Endodermal cell (in vitro differentiated cells): ENCODE results near the gene NEDD8. TPM values are rescaled to one million over a fixed set of nuclear protein-coding genes. Genes with fewer than 3 reads are reported as not detected.

ENCODE experiments used
- DNase-seq: peaks from one replicate; pipeline ENCODE4 v3.0.0-alpha.2; 2017
- H3K27ac ChIP-seq: 2 replicates; pipeline ENCODE4 v1.5.1; 2013; ENCODE audit warnings: mild to moderate bottlenecking, low read depth, low read length, moderate library complexity
- H3K27me3 ChIP-seq: 2 replicates; pipeline ENCODE4 v1.6.1; 2013; ENCODE audit warnings: mild to moderate bottlenecking, low read length, moderate library complexity; ENCODE audit not compliant: insufficient read depth, control insufficient read depth, poor library complexity, severe bottlenecking
- H3K36me3 ChIP-seq: 2 replicates; pipeline ENCODE4 v1.7.0; 2013; ENCODE audit warnings: mild to moderate bottlenecking, low read length, moderate library complexity; ENCODE audit not compliant: control insufficient read depth, insufficient read depth
- H3K4me1 ChIP-seq: one replicate; pipeline ENCODE4 v1.7.0; 2013; ENCODE audit warnings: low read length; ENCODE audit not compliant: control insufficient read depth, insufficient read depth
- H3K4me3 ChIP-seq: 2 replicates; pipeline ENCODE4 v1.5.1; 2013; ENCODE audit warnings: mild to moderate bottlenecking, low read length, moderate library complexity
- H3K9ac ChIP-seq: 2 replicates; pipeline ENCODE4 v1.6.1; 2013; ENCODE audit warnings: mild to moderate bottlenecking, low read length, moderate library complexity; ENCODE audit not compliant: poor library complexity, severe bottlenecking; ENCODE audit errors: extremely low read depth
- H3K9me3 ChIP-seq: 2 replicates; pipeline ENCODE4 v1.6.1; 2013; ENCODE audit warnings: mild to moderate bottlenecking, low read length, moderate library complexity; ENCODE audit not compliant: control insufficient read depth
- H3K27ac Mint-ChIP-seq: 2 replicates; pipeline ENCODE4 v1.8.0; 2020; ENCODE audit warnings: mixed read lengths
- H3K27me3 Mint-ChIP-seq: 2 replicates; pipeline ENCODE4 v1.8.0; 2021; ENCODE audit warnings: mild to moderate bottlenecking, mixed read lengths; ENCODE audit not compliant: insufficient read depth
- H3K36me3 Mint-ChIP-seq: 2 replicates; pipeline ENCODE4 v1.8.0; 2020; ENCODE audit warnings: low read depth, mixed read lengths
- H3K4me1 Mint-ChIP-seq: 2 replicates; pipeline ENCODE4 v1.8.0; 2020; ENCODE audit warnings: mixed read lengths
- H3K4me3 Mint-ChIP-seq: 2 replicates; pipeline ENCODE4 v1.8.0; 2020; ENCODE audit warnings: mild to moderate bottlenecking, moderate library complexity, mixed read lengths
- H3K9me3 Mint-ChIP-seq: 2 replicates; pipeline ENCODE4 v1.8.0; 2020; ENCODE audit warnings: mild to moderate bottlenecking, mixed read lengths
- WGBS, 2 experiments: methylation state at CpG; one replicate each; pipeline versions ENCODE4 v1.1.5 to v1.1.7; 2013; ENCODE audit warnings: missing lambda C conversion rate in 2 of 2, mixed read lengths in 1 of 2; ENCODE audit not compliant: insufficient coverage in 1 of 2, insufficient read length in 1 of 2; 5-methylcytosine and 5-hydroxymethylcytosine counted together
- total RNA-seq, 2 donors: library from RNA; stranded (reverse); fragmentation: NEBNext Ultra II Directional in 1 of 2; extraction: Animal tissue kit (Norgen Biotek cat#: 25700) in 1 of 2; gene quantifications; 2 replicates in 1 of 2; 3 replicates in 1 of 2; pipeline ENCODE4 v1.2.1, GENCODE V29; 2021
- TF ChIP-seq, protein P1 (sequence below): fragments of 200-600 bp; sonication (generic); conservative IDR thresholded peaks from 2 replicates; pipeline ENCODE4 v1.5.0; 2021; ENCODE audit warnings: antibody characterized with exemption, mild to moderate bottlenecking

Gene NEDD8
- total RNA-seq, 2 donors from 2014 or later, result 210 to 267 TPM

DNA sequence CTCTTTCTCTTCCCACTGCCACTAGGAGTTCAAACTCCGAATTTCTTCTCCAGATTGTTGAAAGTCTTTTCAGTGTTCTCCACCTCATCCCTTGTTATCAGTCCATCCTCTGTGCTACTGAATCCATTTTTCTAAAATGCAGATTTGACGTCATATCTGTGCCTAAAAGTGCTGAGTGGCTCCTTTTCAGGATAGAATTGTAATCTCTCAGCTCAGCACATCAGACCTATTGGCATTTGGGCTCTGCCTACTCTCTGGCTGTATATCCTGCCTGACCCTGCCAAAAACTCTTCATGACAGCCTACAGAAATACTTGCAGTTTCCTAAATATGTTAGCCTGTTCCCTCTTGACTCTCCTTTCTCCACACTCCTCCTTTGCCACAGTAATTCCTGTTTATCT lies 40.3 kb upstream of the NEDD8 start:
- Mint-ChIP-seq H3K27ac (no peak overlapping the region), H3K4me1 (peaks cover 4% of the 10 kb centered on the region), H3K9me3 (no peaks in the 10 kb centered on the region), H3K36me3 (no peaks in the 10 kb centered on the region), H3K4me3 (peak overlapping the region; percentile 75), H3K27me3 (no peaks in the 10 kb centered on the region)
- WGBS, 2 experiments, result 89 to 100% methylated on average over 2 of the region's 2 CpGs
- Histone ChIP-seq H3K36me3 (no peaks in the 10 kb centered on the region), H3K4me1 (no peaks in the 10 kb centered on the region), H3K27ac (no peak overlapping the region), H3K9ac (no peak overlapping the region), H3K9me3 (no peaks in the 10 kb centered on the region), H3K4me3 (no peak overlapping the region), H3K27me3 (no peaks in the 10 kb centered on the region)
- no peak for DNase-seq
- TF ChIP-seq, protein P1, sequence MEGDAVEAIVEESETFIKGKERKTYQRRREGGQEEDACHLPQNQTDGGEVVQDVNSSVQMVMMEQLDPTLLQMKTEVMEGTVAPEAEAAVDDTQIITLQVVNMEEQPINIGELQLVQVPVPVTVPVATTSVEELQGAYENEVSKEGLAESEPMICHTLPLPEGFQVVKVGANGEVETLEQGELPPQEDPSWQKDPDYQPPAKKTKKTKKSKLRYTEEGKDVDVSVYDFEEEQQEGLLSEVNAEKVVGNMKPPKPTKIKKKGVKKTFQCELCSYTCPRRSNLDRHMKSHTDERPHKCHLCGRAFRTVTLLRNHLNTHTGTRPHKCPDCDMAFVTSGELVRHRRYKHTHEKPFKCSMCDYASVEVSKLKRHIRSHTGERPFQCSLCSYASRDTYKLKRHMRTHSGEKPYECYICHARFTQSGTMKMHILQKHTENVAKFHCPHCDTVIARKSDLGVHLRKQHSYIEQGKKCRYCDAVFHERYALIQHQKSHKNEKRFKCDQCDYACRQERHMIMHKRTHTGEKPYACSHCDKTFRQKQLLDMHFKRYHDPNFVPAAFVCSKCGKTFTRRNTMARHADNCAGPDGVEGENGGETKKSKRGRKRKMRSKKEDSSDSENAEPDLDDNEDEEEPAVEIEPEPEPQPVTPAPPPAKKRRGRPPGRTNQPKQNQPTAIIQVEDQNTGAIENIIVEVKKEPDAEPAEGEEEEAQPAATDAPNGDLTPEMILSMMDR, result no peak

DNA sequence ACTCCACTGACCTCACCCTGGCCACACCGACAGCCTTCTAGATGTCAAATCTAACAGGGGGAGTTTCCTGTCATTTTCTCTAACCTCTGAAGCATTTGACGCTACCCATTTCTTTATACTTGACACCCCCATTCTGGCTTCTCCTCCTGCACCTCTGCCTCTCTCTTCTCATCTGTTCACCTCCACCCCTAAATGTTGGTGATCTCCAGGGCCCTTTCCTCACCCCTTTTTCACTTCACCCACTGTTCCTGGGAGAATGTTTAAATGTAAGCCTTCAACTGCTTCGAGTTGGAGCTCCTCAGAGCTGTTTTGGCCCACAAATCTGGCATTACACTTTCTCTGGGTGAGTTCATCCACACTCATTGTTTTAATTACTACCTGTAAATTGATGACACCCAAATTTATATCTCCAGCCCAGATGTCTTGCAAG lies 39.7 kb upstream of the NEDD8 start:
- Mint-ChIP-seq H3K36me3 (peaks cover 5% of the 10 kb centered on the region), H3K27me3 (no peaks in the 10 kb centered on the region), H3K9me3 (no peaks in the 10 kb centered on the region), H3K4me3 (peak overlapping the region; percentile 75), H3K4me1 (peaks cover 4% of the 10 kb centered on the region), H3K27ac (peak overlapping the region; percentile 86)
- Histone ChIP-seq H3K9ac (peak overlapping the region; percentile 98), H3K4me1 (no peaks in the 10 kb centered on the region), H3K9me3 (no peaks in the 10 kb centered on the region), H3K27me3 (no peaks in the 10 kb centered on the region), H3K27ac (no peak overlapping the region), H3K36me3 (no peaks in the 10 kb centered on the region), H3K4me3 (peak overlapping the region; percentile 90)
- no peak for DNase-seq
- WGBS, 2 experiments, result 27 to 28% methylated on average over 2 to 3 of the region's 3 CpGs
- TF ChIP-seq, protein P1, result no peak

DNA sequence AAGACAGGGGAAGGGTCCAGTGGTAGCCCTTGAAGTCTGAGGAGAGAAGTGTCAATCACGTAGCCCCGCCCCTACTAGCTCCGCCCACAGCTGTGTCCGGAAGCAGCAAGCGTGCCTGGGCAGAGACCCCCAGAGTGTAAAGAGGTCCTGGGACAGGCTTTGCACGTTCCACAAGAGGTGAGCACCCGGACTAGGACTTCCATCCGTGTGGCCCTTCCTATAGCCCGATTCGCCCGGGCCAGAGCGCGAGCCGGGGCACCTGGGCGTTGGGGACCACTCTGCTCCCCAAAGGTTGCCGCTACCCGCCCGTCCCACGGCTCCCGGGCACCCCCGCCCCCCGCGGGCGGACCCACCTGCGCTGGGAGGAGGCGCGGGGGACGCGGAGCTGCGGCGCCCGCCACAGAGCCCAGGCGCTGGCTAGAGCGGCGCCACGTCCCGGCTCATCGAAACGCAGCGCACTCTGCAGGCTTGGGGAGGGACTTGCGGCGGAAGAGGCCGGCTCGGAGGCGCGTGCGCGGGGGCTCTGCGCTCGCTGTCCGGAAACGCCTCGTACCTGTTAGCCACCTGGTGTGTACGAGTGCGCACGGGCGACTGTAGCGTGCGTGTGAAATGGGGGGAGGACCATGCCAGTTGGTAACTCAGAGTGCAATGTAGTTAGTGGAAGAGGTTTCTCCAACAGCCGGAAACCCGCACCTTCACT lies 39.1 kb upstream of the NEDD8 start, which contains the start of gene RABGGTA:
TSS of gene RABGGTA (minus strand) at position 464 of the 700 bp plus-strand sequence. CDS start 482 bp downstream, outside the sequence.
- no peaks in the 10 kb centered on the region for H3K36me3 ChIP-seq
- Mint-ChIP-seq H3K9me3 (no peaks in the 10 kb centered on the region), H3K27me3 (no peaks in the 10 kb centered on the region), H3K4me1 (peaks cover 4% of the 10 kb centered on the region), H3K27ac (peak within 1 kb of the TSS; percentile 95), H3K4me3 (peak within 1 kb of the TSS; percentile 75), H3K36me3 (peaks cover 5% of the 10 kb centered on the region)
- TF ChIP-seq, protein P1, result peak; percentile 76
- WGBS, 2 experiments, result 0 to 1% methylated on average over 48 to 61 of the region's 61 CpGs
- H3K4me3 ChIP-seq, result peak within 1 kb of the TSS; percentile 90
- no peaks in the 10 kb centered on the region for H3K4me1 ChIP-seq
- no peaks in the 10 kb centered on the region for H3K9me3 ChIP-seq
- DNase-seq, result peak; percentile 98
- H3K27me3 ChIP-seq, result no peaks in the 10 kb centered on the region
- peak within 1 kb of the TSS; percentile 98 for H3K9ac ChIP-seq
- peak within 1 kb of the TSS; percentile 96 for H3K27ac ChIP-seq
